ENCODE results near the gene ZNF22.
"Not testable (repeated sequence)": the region's sequence is repeated elsewhere in the genome, so short reads cannot be mapped to it uniquely, and the experiment has no call there.

ZNF22 gene

GRCh38 chr10:45005284-45005683 is 4.6 kb downstream of the ZNF22 start:
- DNase-seq (ENCODE audit: extremely low spot score): no peak
- ChIA-PET POLR2A (no interaction called here), CTCF (interaction anchor here (0.6 kb wide), 1 partner anchor 11 kb away, joined by 3 read pairs; no protein-coding TSS in a partner anchor)
- no peak for TF ChIP-seq ZNF384 (IDR thresholded peaks at IDR 0.05)
- TF ChIP-seq ARNT (IDR thresholded peaks at IDR 0.05): no peak
- no peak for TF ChIP-seq FOXK2 (IDR thresholded peaks at IDR 0.05)
- TF ChIP-seq TARDBP (IDR thresholded peaks at IDR 0.05): no peak
- TF ChIP-seq FOXA1 (IDR thresholded peaks at IDR 0.05): no peak
- no peak for TF ChIP-seq SP1 (IDR thresholded peaks at IDR 0.05)
- no peak for TF ChIP-seq FOXM1 (IDR thresholded peaks at IDR 0.05; ENCODE audit: borderline replicate concordance)
- TF ChIP-seq BHLHE40 (IDR thresholded peaks at IDR 0.05; ENCODE audit: borderline replicate concordance): no peak
- TF ChIP-seq CTBP1 (IDR thresholded peaks at IDR 0.05; ENCODE audit: borderline replicate concordance): no peak
- TF ChIP-seq HDGF (IDR thresholded peaks at IDR 0.05; ENCODE audit: borderline replicate concordance): no peak
- TF ChIP-seq NFRKB (IDR thresholded peaks at IDR 0.05): no peak
- no peak for TF ChIP-seq ELF4 (IDR thresholded peaks at IDR 0.05)
- no peak for TF ChIP-seq SUZ12 (IDR thresholded peaks at IDR 0.05)

- ChIA-PET CTCF (interaction anchor here (1.0 to 2.4 kb wide), 2 partner anchors 74 to 244 kb away, joined by 4 to 8 read pairs; no protein-coding TSS in a partner anchor), POLR2A (no interaction called here)
- no peak for DNase-seq (ENCODE audit: extremely low spot score)
- no peak for TF ChIP-seq TARDBP (IDR thresholded peaks at IDR 0.05)
- TF ChIP-seq FOXM1 (IDR thresholded peaks at IDR 0.05; ENCODE audit: borderline replicate concordance): no peak
- no peak for TF ChIP-seq SUZ12 (IDR thresholded peaks at IDR 0.05)
- no peak for TF ChIP-seq CTBP1 (IDR thresholded peaks at IDR 0.05; ENCODE audit: borderline replicate concordance)
- TF ChIP-seq L3MBTL2 (conservative IDR thresholded peaks at IDR 0.05): no peak
- TF ChIP-seq HDGF (IDR thresholded peaks at IDR 0.05; ENCODE audit: borderline replicate concordance): no peak
- TF ChIP-seq PKNOX1 (IDR thresholded peaks at IDR 0.05): no peak
- no peak for TF ChIP-seq FOXK2 (IDR thresholded peaks at IDR 0.05)
- TF ChIP-seq LEF1 (IDR thresholded peaks at IDR 0.05; ENCODE audit: borderline replicate concordance): no peak
- TF ChIP-seq NFRKB (IDR thresholded peaks at IDR 0.05): no peak
- no peak for TF ChIP-seq ELF4 (IDR thresholded peaks at IDR 0.05)
- no peak for TF ChIP-seq SP1 (IDR thresholded peaks at IDR 0.05)
- TF ChIP-seq ARNT (IDR thresholded peaks at IDR 0.05): no peak
- no peak for TF ChIP-seq FOXA1 (IDR thresholded peaks at IDR 0.05)
- TF ChIP-seq BHLHE40 (IDR thresholded peaks at IDR 0.05; ENCODE audit: borderline replicate concordance): no peak
- no peak for TF ChIP-seq ZNF384 (IDR thresholded peaks at IDR 0.05)
Observed at GRCh38 chr10:45006276-45007030, 5.7 kb downstream of the ZNF22 start.

- TF ChIP-seq PKNOX1 (IDR thresholded peaks at IDR 0.05) (peak; percentile 41; the same call in 1 of the 2 replicates), SUZ12 (IDR thresholded peaks at IDR 0.05) (no peak)
- ChIA-PET POLR2A (interaction anchor here (0.8 kb wide), 1 partner anchor 30 kb away, joined by 3 read pairs; the partner anchor contains the start of gene DEPP1), CTCF (interaction anchor here (2.4 kb wide), 1 partner anchor 76 kb away, joined by 8 read pairs; no protein-coding TSS in a partner anchor)
- DNase-seq (ENCODE audit: extremely low spot score): peak; percentile 67
Observed at GRCh38 chr10:45008524-45009161, 7.9 kb downstream of the ZNF22 start.

GRCh38 chr10:45014557-45014956 is 13.8 kb downstream of the ZNF22 start:
- CTCF ChIA-PET; POLR2A ChIA-PET; DNase-seq (ENCODE audit: extremely low spot score): not testable (repeated sequence)

GRCh38 chr10:45015590-45015989 is 14.9 kb downstream of the ZNF22 start:
- ChIA-PET POLR2A (no interaction called here), CTCF (no interaction called here)
- DNase-seq (ENCODE audit: extremely low spot score): no peak
- TF ChIP-seq BHLHE40 (IDR thresholded peaks at IDR 0.05; ENCODE audit: borderline replicate concordance) (no peak), FOXK2 (IDR thresholded peaks at IDR 0.05) (no peak)

GRCh38 chr10:45023426-45023825 is 22.7 kb downstream of the ZNF22 start:
- no peak for DNase-seq (ENCODE audit: extremely low spot score)
- CTCF ChIA-PET: no interaction called here
- POLR2A ChIA-PET: no interaction called here
- no peak for TF ChIP-seq FOXM1 (IDR thresholded peaks at IDR 0.05; ENCODE audit: borderline replicate concordance)
- TF ChIP-seq L3MBTL2 (conservative IDR thresholded peaks at IDR 0.05): no peak
- TF ChIP-seq BHLHE40 (IDR thresholded peaks at IDR 0.05; ENCODE audit: borderline replicate concordance): no peak
- TF ChIP-seq ARNT (IDR thresholded peaks at IDR 0.05): no peak
- TF ChIP-seq PKNOX1 (IDR thresholded peaks at IDR 0.05): no peak
- TF ChIP-seq LEF1 (IDR thresholded peaks at IDR 0.05; ENCODE audit: borderline replicate concordance): no peak
- no peak for TF ChIP-seq CTBP1 (IDR thresholded peaks at IDR 0.05; ENCODE audit: borderline replicate concordance)
- TF ChIP-seq SP1 (IDR thresholded peaks at IDR 0.05): no peak
- TF ChIP-seq NFRKB (IDR thresholded peaks at IDR 0.05): no peak
- TF ChIP-seq HDGF (IDR thresholded peaks at IDR 0.05; ENCODE audit: borderline replicate concordance): no peak

Measured in HEK293T (cell line).